ENCODE data around the gene ARHGAP27. TPM values are rescaled to one million over a fixed set of nuclear protein-coding genes. Genes with fewer than 3 reads are reported as not detected.

Gene ARHGAP27
- total and polyA plus RNA-seq, 2 of the 13 experiments (the other 11 are each of a cell fraction or from before 2014, with no cell fraction given), result 15.5 to 18.9 TPM

DNA sequence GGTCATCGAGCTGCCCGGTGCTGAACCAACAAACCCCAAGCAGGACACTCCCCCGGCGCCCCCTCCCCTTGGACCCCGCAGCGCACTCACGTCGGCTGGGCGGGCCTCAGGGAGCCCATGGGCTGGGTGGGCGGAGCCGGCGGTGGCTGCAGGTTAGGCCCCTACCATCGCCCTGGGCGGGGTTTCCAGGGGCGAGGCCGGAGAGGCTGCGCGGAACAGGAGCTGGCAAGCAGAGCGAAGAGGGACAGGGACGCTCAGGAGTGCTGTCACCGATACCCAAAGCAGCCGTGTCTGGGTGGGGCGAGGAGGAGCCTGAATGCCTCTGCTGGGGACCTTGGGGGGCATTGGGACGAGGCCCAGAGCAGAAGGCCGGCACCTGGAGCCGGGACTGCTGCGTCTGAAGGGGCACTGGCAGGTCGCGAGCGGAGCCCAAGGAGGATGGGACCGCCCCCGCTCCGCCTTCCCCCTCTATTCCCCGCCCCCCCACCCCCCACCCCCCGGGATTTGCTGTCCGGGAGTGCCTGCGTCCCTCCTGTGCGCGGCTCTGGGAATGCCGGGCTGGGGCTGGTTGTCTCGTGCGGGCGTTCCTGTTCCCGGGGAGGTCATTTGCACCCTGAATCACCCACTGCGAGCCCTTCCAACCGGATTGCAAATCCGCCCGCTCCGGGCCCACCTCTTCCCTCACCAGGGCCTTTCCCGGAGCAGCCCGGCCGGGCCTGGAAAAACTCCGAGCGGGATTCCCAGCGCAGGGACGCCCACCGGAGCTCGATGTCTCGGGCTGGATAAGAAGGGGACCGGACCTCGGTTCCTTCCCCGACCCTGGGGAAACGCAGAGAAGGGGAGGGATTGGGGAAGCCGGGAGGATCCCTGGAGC lies 902 bp downstream of the ARHGAP27 start (continued):
- TF ChIP-seq RAD51 (IDR thresholded peaks at IDR 0.05; ENCODE audit: borderline replicate concordance) (no peak), TAF15 (IDR thresholded peaks at IDR 0.05; ENCODE audit: low read depth, low read length, poor library complexity, severe bottlenecking) (no peak), ZBTB21 (CRISPR knock-in tag; IDR thresholded peaks at IDR 0.05) (no peak), BATF2 (CRISPR knock-in tag; IDR thresholded peaks at IDR 0.05) (no peak), ZBTB38 (CRISPR knock-in tag; IDR thresholded peaks at IDR 0.05) (no peak), ZNF891 (CRISPR knock-in tag; IDR thresholded peaks at IDR 0.05) (peak; percentile 4; the same call in 1 of the 2 replicates), SMAD3 (CRISPR knock-in tag; IDR thresholded peaks at IDR 0.05) (no peak), SRSF1 (optimal IDR thresholded peaks at IDR 0.05; ENCODE audit: low read depth, low read length) (no peak), ISL2 (CRISPR knock-in tag; IDR thresholded peaks at IDR 0.05) (no peak), TBX2 (CRISPR knock-in tag; IDR thresholded peaks at IDR 0.05; ENCODE audit: borderline replicate concordance) (peak; percentile 52; the same call in 1 of the 2 replicates), TBP (CRISPR knock-in tag; IDR thresholded peaks at IDR 0.05) (no peak), HDAC1 (CRISPR knock-in tag; IDR thresholded peaks at IDR 0.05) (no peak), CERS6 (CRISPR knock-in tag; IDR thresholded peaks at IDR 0.05) (no peak), BRD4 (CRISPR knock-in tag; IDR thresholded peaks at IDR 0.05) (no peak), CSRNP2 (CRISPR knock-in tag; conservative IDR thresholded peaks at IDR 0.05; ENCODE audit: low read depth) (no peak), KLF12 (CRISPR knock-in tag; IDR thresholded peaks at IDR 0.05; ENCODE audit: borderline replicate concordance) (no peak)
- TF ChIP-seq, protein P1, sequence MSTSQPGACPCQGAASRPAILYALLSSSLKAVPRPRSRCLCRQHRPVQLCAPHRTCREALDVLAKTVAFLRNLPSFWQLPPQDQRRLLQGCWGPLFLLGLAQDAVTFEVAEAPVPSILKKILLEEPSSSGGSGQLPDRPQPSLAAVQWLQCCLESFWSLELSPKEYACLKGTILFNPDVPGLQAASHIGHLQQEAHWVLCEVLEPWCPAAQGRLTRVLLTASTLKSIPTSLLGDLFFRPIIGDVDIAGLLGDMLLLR (CRISPR knock-in tag; IDR thresholded peaks at IDR 0.05), result no peak
- TF ChIP-seq, protein P2, sequence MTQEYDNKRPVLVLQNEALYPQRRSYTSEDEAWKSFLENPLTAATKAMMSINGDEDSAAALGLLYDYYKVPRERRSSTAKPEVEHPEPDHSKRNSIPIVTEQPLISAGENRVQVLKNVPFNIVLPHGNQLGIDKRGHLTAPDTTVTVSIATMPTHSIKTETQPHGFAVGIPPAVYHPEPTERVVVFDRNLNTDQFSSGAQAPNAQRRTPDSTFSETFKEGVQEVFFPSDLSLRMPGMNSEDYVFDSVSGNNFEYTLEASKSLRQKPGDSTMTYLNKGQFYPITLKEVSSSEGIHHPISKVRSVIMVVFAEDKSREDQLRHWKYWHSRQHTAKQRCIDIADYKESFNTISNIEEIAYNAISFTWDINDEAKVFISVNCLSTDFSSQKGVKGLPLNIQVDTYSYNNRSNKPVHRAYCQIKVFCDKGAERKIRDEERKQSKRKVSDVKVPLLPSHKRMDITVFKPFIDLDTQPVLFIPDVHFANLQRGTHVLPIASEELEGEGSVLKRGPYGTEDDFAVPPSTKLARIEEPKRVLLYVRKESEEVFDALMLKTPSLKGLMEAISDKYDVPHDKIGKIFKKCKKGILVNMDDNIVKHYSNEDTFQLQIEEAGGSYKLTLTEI (CRISPR knock-in tag; conservative IDR thresholded peaks at IDR 0.05), result no peak
- TF ChIP-seq, protein P3, sequence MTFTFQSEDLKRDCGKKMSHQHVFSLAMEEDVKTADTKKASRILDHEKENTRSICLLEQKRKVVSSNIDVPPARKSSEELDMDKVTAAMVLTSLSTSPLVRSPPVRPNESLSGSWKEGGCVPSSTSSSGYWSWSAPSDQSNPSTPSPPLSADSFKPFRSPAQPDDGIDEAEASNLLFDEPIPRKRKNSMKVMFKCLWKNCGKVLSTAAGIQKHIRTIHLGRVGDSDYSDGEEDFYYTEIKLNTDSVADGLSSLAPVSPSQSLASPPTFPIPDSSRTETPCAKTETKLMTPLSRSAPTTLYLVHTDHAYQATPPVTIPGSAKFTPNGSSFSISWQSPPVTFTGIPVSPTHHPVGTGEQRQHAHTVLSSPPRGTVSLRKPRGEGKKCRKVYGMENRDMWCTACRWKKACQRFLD (CRISPR knock-in tag; IDR thresholded peaks at IDR 0.05; ENCODE audit: borderline replicate concordance), result no peak
- TF ChIP-seq, protein P4, sequence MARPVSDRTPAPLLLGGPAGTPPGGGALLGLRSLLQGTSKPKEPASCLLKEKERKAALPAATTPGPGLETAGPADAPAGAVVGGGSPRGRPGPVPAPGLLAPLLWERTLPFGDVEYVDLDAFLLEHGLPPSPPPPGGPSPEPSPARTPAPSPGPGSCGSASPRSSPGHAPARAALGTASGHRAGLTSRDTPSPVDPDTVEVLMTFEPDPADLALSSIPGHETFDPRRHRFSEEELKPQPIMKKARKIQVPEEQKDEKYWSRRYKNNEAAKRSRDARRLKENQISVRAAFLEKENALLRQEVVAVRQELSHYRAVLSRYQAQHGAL (CRISPR knock-in tag; IDR thresholded peaks at IDR 0.05; ENCODE audit: not compliant biosample characterization), result no peak

Measured in HepG2 (cell line).